Spleen (tissue), 11 donors: ENCODE results near the gene KIAA0319L. TPM values are rescaled to one million over a fixed set of nuclear protein-coding genes. Genes with fewer than 3 reads are reported as not detected.
A peak's percentile ranks its signal among the peaks of the same experiment; 100 is the strongest.

Experiments used
- DNase-seq: peaks from one replicate; pipeline ENCODE4 v3.0.0-alpha.2; 2020
- H3K27ac ChIP-seq, 8 donors: fragments of 200-600 bp; sonication (generic) in 7 of 8; 1 replicate in 4 of 8; 2 replicates in 4 of 8; pipeline versions ENCODE4 v1.5.0 to v1.8.0; 2016 to 2021; ENCODE audit warnings: inconsistent platforms in 4 of 8, mild to moderate bottlenecking in 4 of 8, moderate library complexity in 1 of 8
- H3K27me3 ChIP-seq, 7 donors: fragments of 200-600 bp; sonication (generic) in 6 of 7; replicated peaks in 1 of 7; 1 replicate in 4 of 7; 2 replicates in 3 of 7; pipeline versions ENCODE4 v1.5.0 to v1.8.0; 2016 to 2021; ENCODE audit warnings: inconsistent platforms in 3 of 7, mild to moderate bottlenecking in 1 of 7
- H3K36me3 ChIP-seq, 6 donors: fragments of 200-600 bp; sonication (generic) in 5 of 6; 1 replicate in 4 of 6; 2 replicates in 2 of 6; pipeline versions ENCODE4 v1.5.0 to v1.8.0; 2016 to 2021; ENCODE audit warnings: inconsistent platforms in 2 of 6
- H3K4me1 ChIP-seq, 6 donors: fragments of 200-600 bp; sonication (generic) in 5 of 6; 1 replicate in 3 of 6; 2 replicates in 3 of 6; pipeline versions ENCODE4 v1.5.0 to v1.8.0; 2016 to 2021; ENCODE audit warnings: inconsistent platforms in 3 of 6
- H3K4me3 ChIP-seq, 8 donors: fragments of 200-600 bp; sonication (generic) in 7 of 8; 1 replicate in 4 of 8; 2 replicates in 4 of 8; pipeline versions ENCODE4 v1.5.0 to v1.8.0; 2016 to 2021; ENCODE audit warnings: inconsistent platforms in 4 of 8, mild to moderate bottlenecking in 4 of 8, moderate library complexity in 2 of 8
- H3K9me3 ChIP-seq, 8 donors: fragments of 200-600 bp; sonication (generic) in 7 of 8; 1 replicate in 4 of 8; 2 replicates in 4 of 8; pipeline versions ENCODE4 v1.5.0 to v1.8.0; 2016 to 2021; ENCODE audit warnings: inconsistent platforms in 4 of 8
- CTCF ChIP-seq, 11 experiments: fragments of 200-600 bp in 7 of 11; fragments of 450-650 bp in 4 of 11; sonication (generic) in 4 of 11; IDR thresholded peaks in 8 of 11; conservative IDR thresholded peaks in 3 of 11; 1 replicate in 7 of 11; 2 replicates in 4 of 11; pipeline versions ENCODE4 v1.4.0 to v1.8.0; 2016 to 2021; ENCODE audit warnings: antibody characterized with exemption in 11 of 11, inconsistent platforms in 4 of 11, mild to moderate bottlenecking in 1 of 11
- POLR2A ChIP-seq, 3 donors: fragments of 450-650 bp; IDR thresholded peaks; one replicate each; pipeline ENCODE4 v1.5.1; 2017; ENCODE audit warnings: antibody characterized with exemption in 3 of 3, mild to moderate bottlenecking in 1 of 3
- POLR2AphosphoS5 ChIP-seq, 3 donors: sonication (generic); formaldehyde crosslinking; IDR thresholded peaks; one replicate each; pipeline ENCODE4 v1.5.1; 2017; ENCODE audit warnings: antibody characterized with exemption in 3 of 3
- WGBS, 5 donors: extraction: QIAGEN DNeasy Blood & Tissue Kit in 3 of 5; methylation state at CpG; one replicate each; pipeline versions ENCODE4 v1.1.5 to v1.1.7; 2013 to 2018; 5-methylcytosine and 5-hydroxymethylcytosine counted together
- intact Hi-C: fragments of 100-400 bp; cut with DNase I; formaldehyde crosslinking; loops from one replicate; pipeline ENCODE4 v1.15.0; 2023; ENCODE audit warnings: low total_unique reads
- polyA plus RNA-seq, 3 donors: library from polyadenylated mRNA; stranded (reverse); fragments of 200-250 nt; gene quantifications; one replicate each; pipeline ENCODE4 v1.2.1, GENCODE V29; 2013
- total RNA-seq, 7 donors: library from RNA; depleted of rRNA in 3 of 7; stranded (reverse); fragments of >200 nt in 3 of 7; fragmentation: NEBNext Ultra II Directional in 4 of 7; extraction: Animal tissue kit (Norgen Biotek cat#: 25700) in 4 of 7; gene quantifications; one replicate each; pipeline versions ENCODE4 v1.1.0 to v1.2.1, GENCODE V29; 2016 to 2021
- donor health status: healthy with polysubstance abuse.
- donor health status: DM: no; HTN: no; CAD: no; lungs with moderate emphysema.
- donor health status: DM: no; HTN: no; CAD: no.
- donor health status: Bipolar disorder and iron deficiency.
- donor health status: healthy.
- donor health status: DM: no; HTN: no; CAD: no.
- donor health status: DM: yes; HTN: yes; CAD: no.

KIAA0319L gene
- total and polyA plus RNA-seq, 10 donors: 10.5 to 103 (median 66.9) TPM

- TF ChIP-seq POLR2AphosphoS5 (IDR thresholded peaks at IDR 0.05): no peak
- no peak for TF ChIP-seq POLR2A (IDR thresholded peaks at IDR 0.05)
- TF ChIP-seq CTCF (IDR thresholded peaks at IDR 0.05 in 8 of 11, conservative IDR thresholded peaks at IDR 0.05 in 3 of 11): no peak
- peaks cover 0 to 32% (median 0%) of the 10 kb centered on the region in 6 donors for H3K36me3 ChIP-seq
- no peaks in the 10 kb centered on the region for H3K27me3 ChIP-seq
- no peak overlapping the region for H3K27ac ChIP-seq
- H3K4me1 ChIP-seq: peaks cover 0 to 18% (median 4%) of the 10 kb centered on the region in 6 donors
- intact Hi-C loops: no loop called here
- H3K4me3 ChIP-seq: no peak overlapping the region
- DNase-seq: no peak
- peaks cover 0 to 17% (median 7%) of the 10 kb centered on the region in 8 donors for H3K9me3 ChIP-seq
- WGBS, 5 donors: 88 to 94% (median 94%) methylated on average over 1 of the region's 1 CpG
Observed at GRCh38 chr1:35490250-35490649, 67.0 kb downstream of the KIAA0319L start.

- peaks cover 0 to 17% (median 7%) of the 10 kb centered on the region in 8 donors for H3K9me3 ChIP-seq
- DNase-seq: no peak
- peak overlapping the region in 3 of 8 donors; percentile 26 to 60 (median 29) for H3K27ac ChIP-seq
- intact Hi-C loops: no loop called here
- H3K4me3 ChIP-seq: peak overlapping the region in 1 of 8 donors; percentile 3
- peaks cover 0 to 22% (median 4%) of the 10 kb centered on the region in 6 donors for H3K4me1 ChIP-seq
- peaks cover 0 to 19% (median 0%) of the 10 kb centered on the region in 6 donors for H3K36me3 ChIP-seq
- TF ChIP-seq CTCF (IDR thresholded peaks at IDR 0.05 in 8 of 11, conservative IDR thresholded peaks at IDR 0.05 in 3 of 11) (no peak), POLR2AphosphoS5 (IDR thresholded peaks at IDR 0.05) (no peak), POLR2A (IDR thresholded peaks at IDR 0.05) (no peak)
- no peaks in the 10 kb centered on the region for H3K27me3 ChIP-seq
- WGBS, 5 donors: 15 to 23% (median 21%) methylated on average over 2 of the region's 2 CpGs
Observed at GRCh38 chr1:35488336-35488735, 68.9 kb downstream of the KIAA0319L start.

GRCh38 chr1:35486858-35487408 is 70.3 kb downstream of the KIAA0319L start:
- WGBS, 5 donors: 96 to 98% (median 97%) methylated on average over 3 of the region's 3 CpGs
- Histone ChIP-seq H3K4me1 (peaks cover 0 to 22% (median 4%) of the 10 kb centered on the region in 6 donors), H3K36me3 (peaks cover 0 to 12% (median 0%) of the 10 kb centered on the region in 6 donors), H3K27me3 (no peaks in the 10 kb centered on the region), H3K9me3 (peaks cover 0 to 17% (median 4%) of the 10 kb centered on the region in 8 donors), H3K4me3 (no peak overlapping the region), H3K27ac (no peak overlapping the region)
- TF ChIP-seq POLR2AphosphoS5 (IDR thresholded peaks at IDR 0.05) (no peak), CTCF (IDR thresholded peaks at IDR 0.05 in 8 of 11, conservative IDR thresholded peaks at IDR 0.05 in 3 of 11) (no peak), POLR2A (IDR thresholded peaks at IDR 0.05) (no peak)
- no peak for DNase-seq
- intact Hi-C loops: no loop called here

GRCh38 chr1:35481229-35481628 is 76.0 kb downstream of the KIAA0319L start:
- intact Hi-C loops: no loop called here
- TF ChIP-seq CTCF (IDR thresholded peaks at IDR 0.05 in 8 of 11, conservative IDR thresholded peaks at IDR 0.05 in 3 of 11) (no peak), POLR2A (IDR thresholded peaks at IDR 0.05) (no peak), POLR2AphosphoS5 (IDR thresholded peaks at IDR 0.05) (no peak)
- WGBS, 5 donors: 95 to 100% (median 98%) methylated on average over 2 of the region's 2 CpGs

More at GRCh38 chr1:35481229-35481628, 76.0 kb downstream of the KIAA0319L start:
- no peak overlapping the region for H3K4me3 ChIP-seq
- H3K36me3 ChIP-seq: peaks cover 0 to 36% (median 13%) of the 10 kb centered on the region in 6 donors
- DNase-seq: no peak
- H3K27me3 ChIP-seq: no peaks in the 10 kb centered on the region
- peaks cover 0 to 4% (median 0%) of the 10 kb centered on the region in 6 donors for H3K4me1 ChIP-seq
- H3K9me3 ChIP-seq: peaks cover 0 to 4% (median 0%) of the 10 kb centered on the region in 8 donors
- H3K27ac ChIP-seq: no peak overlapping the region
